Ishikawa (cell line): ENCODE data around the gene SMIM7.

Experiments
- CEBPB ChIP-seq: IDR thresholded peaks from 2 replicates; pipeline ENCODE4 v1.6.1; 2012
- CREB1 ChIP-seq: IDR thresholded peaks from 2 replicates; pipeline ENCODE4 v1.6.1; 2012; ENCODE audit warnings: low read depth
- EGR1 ChIP-seq: IDR thresholded peaks from 2 replicates; pipeline ENCODE4 v1.6.1; 2012
- EP300 ChIP-seq: IDR thresholded peaks from 2 replicates; pipeline ENCODE4 v1.6.1; 2012; ENCODE audit warnings: borderline replicate concordance
- FOXM1 ChIP-seq: IDR thresholded peaks from 2 replicates; pipeline ENCODE4 v1.6.1; 2012; ENCODE audit warnings: low read depth, borderline replicate concordance
- NFIC ChIP-seq: IDR thresholded peaks from 2 replicates; pipeline ENCODE4 v1.6.1; 2012
- RAD21 ChIP-seq: IDR thresholded peaks from 2 replicates; pipeline ENCODE4 v1.6.1; 2012; ENCODE audit warnings: low read depth
- TAF1 ChIP-seq: IDR thresholded peaks from 2 replicates; pipeline ENCODE4 v1.6.1; 2012; ENCODE audit warnings: low read depth, mild to moderate bottlenecking
- TCF12 ChIP-seq: IDR thresholded peaks from 2 replicates; pipeline ENCODE4 v1.6.1; 2012; ENCODE audit warnings: low read depth
- TEAD4 ChIP-seq: IDR thresholded peaks from 2 replicates; pipeline ENCODE4 v1.6.1; 2012
- YY1 ChIP-seq: IDR thresholded peaks from 2 replicates; pipeline ENCODE4 v1.6.1; 2012; ENCODE audit warnings: low read depth
- ZBTB7A ChIP-seq: IDR thresholded peaks from 2 replicates; pipeline ENCODE4 v1.6.1; 2012; ENCODE audit warnings: low read depth
- TF ChIP-seq, protein P1 (sequence below): IDR thresholded peaks from 2 replicates; pipeline ENCODE4 v1.6.1; 2012; ENCODE audit warnings: low read depth, mild to moderate bottlenecking
- TF ChIP-seq, protein P2 (sequence below): IDR thresholded peaks from 2 replicates; pipeline ENCODE4 v1.6.1; 2012
- TF ChIP-seq, protein P3 (sequence below): IDR thresholded peaks from 2 replicates; pipeline ENCODE4 v1.6.1; 2012

The SMIM7 gene

DNA sequence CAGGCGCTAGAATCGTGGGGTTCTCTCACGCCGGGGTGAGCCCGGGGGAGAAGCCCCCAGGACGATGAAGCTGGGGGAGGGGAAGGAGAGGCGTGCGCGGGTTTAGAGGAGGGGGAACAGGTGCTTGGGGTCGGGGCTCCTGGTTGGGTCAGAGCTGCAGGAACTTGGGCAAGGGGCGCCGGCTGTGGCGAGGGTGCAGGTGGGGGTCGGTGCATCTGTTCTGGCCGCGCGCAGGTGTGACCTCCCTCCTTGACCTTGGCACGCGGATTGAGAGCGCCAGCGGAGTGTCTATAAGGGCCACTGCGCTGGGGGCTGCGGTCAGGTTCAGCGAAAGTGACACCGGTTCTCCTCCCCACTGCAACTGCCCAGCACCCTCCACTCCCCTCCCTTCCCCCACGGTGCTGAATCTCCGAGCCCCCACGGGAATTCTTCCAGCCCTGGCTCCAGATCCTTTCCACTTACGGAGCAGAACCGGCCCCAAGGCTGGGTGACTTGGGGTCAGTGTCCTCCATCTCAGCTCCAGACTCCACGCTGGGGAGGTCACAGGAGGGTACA lies 1.6 kb upstream of the SMIM7 start:
- TF ChIP-seq CREB1 = no peak
- no peak for TF ChIP-seq TEAD4
- TF ChIP-seq, protein P1, sequence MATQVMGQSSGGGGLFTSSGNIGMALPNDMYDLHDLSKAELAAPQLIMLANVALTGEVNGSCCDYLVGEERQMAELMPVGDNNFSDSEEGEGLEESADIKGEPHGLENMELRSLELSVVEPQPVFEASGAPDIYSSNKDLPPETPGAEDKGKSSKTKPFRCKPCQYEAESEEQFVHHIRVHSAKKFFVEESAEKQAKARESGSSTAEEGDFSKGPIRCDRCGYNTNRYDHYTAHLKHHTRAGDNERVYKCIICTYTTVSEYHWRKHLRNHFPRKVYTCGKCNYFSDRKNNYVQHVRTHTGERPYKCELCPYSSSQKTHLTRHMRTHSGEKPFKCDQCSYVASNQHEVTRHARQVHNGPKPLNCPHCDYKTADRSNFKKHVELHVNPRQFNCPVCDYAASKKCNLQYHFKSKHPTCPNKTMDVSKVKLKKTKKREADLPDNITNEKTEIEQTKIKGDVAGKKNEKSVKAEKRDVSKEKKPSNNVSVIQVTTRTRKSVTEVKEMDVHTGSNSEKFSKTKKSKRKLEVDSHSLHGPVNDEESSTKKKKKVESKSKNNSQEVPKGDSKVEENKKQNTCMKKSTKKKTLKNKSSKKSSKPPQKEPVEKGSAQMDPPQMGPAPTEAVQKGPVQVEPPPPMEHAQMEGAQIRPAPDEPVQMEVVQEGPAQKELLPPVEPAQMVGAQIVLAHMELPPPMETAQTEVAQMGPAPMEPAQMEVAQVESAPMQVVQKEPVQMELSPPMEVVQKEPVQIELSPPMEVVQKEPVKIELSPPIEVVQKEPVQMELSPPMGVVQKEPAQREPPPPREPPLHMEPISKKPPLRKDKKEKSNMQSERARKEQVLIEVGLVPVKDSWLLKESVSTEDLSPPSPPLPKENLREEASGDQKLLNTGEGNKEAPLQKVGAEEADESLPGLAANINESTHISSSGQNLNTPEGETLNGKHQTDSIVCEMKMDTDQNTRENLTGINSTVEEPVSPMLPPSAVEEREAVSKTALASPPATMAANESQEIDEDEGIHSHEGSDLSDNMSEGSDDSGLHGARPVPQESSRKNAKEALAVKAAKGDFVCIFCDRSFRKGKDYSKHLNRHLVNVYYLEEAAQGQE = no peak
- TF ChIP-seq EGR1 = no peak
- TF ChIP-seq EP300 = no peak
- no peak for TF ChIP-seq FOXM1
- no peak for TF ChIP-seq ZBTB7A

DNA sequence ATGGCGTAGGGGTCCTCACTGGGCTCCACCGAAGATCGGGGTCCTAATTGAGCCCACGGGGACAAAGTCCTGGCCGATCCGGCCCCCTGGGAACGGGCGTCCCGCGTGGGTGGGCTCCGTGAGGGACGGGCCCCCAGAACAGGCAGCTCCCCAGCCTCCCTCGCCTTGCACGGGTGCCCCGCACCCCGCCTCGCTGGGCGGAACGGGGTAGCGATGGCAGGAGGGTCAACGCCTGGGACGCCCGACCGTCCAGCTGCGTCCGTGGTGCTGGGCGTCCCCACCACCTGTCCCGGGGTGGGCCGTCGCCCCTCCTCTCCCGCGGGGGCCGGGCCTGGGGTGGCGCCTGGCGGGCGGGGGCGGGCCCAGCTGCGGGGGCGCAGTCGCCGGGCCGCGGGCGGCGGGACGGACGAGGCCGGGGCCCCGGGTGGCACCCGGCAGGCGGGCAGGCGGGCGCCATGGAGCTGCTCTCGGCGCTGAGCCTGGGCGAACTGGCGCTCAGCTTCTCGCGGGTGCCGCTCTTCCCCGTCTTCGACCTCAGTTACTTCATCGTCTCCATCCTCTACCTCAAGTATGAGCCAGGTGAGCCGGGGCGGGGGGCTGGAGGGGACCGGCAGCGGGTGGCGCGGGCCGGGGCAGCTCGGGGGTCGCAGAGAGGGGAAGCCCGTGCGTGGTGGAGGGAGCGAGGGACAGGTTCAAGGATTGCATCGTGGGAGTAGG lies 977 bp upstream of the SMIM7 start, which contains the start of gene TMEM38A:
Gene TMEM38A, plus strand, starts transcription at position 377 of the 717 bp plus-strand sequence. Its CDS starts 79 bp downstream, at position 456.
- 0 out of 2 replicates have a peak, but pooled peaks have one; percentile 3 for TF ChIP-seq TEAD4
- TF ChIP-seq TAF1 = 0 out of 2 replicates have a peak, but pooled peaks have one; percentile 41
- peak; percentile 52; the same call in 1 of the 2 replicates for TF ChIP-seq EGR1
- TF ChIP-seq EP300 = no peak

DNA sequence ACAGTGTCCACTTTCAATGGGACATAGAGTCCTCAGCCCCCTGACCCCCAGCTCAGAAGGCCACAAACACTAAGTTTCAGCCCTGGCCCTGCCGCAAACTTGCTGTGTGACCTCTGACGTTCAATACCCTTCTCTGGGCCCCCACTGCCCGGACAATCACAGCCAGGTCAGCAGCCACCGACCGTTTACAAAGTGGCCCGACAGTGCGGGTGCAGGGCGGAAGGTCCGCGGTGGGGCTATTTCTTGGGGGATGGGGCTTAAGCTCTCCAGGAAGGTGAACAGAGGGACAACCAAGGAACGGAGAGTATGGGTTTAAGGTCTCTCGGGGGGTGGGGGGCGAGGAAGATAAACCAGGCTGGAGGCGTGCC lies 496 bp downstream of the SMIM7 start:
- TF ChIP-seq TEAD4 (no peak), FOXM1 (no peak), ZBTB7A (no peak; the same call in 1 of the 2 replicates), NFIC (no peak), EP300 (no peak), YY1 (no peak), TCF12 (no peak)
- TF ChIP-seq, protein P1 = no peak
- TF ChIP-seq, protein P2, sequence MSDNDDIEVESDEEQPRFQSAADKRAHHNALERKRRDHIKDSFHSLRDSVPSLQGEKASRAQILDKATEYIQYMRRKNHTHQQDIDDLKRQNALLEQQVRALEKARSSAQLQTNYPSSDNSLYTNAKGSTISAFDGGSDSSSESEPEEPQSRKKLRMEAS = no peak

DNA sequence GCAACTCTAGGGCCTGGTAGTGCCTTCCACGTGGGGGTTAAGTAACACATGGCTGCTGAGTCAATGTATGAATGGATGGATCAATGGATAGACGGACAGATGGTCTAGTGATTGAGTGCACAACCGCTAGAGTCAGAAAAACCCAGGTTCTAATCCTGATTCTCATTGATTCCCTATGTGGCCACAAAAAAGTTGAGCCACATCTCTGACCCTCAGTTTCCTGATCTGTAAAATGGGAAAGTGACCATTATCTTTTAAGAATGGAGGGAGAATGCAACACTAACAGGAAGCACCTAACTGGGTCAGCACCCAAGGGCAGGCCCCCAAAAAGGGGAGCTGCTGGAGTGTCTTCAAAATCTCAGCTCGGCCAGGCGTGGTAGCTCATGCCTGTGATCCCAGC lies 2.6 kb downstream of the SMIM7 start:
- TF ChIP-seq TAF1 = no peak
- no peak for TF ChIP-seq YY1
- TF ChIP-seq, protein P3, sequence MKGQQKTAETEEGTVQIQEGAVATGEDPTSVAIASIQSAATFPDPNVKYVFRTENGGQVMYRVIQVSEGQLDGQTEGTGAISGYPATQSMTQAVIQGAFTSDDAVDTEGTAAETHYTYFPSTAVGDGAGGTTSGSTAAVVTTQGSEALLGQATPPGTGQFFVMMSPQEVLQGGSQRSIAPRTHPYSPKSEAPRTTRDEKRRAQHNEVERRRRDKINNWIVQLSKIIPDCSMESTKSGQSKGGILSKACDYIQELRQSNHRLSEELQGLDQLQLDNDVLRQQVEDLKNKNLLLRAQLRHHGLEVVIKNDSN = no peak
- no peak for TF ChIP-seq CEBPB
- no peak for TF ChIP-seq RAD21
- TF ChIP-seq EGR1 = no peak

DNA sequence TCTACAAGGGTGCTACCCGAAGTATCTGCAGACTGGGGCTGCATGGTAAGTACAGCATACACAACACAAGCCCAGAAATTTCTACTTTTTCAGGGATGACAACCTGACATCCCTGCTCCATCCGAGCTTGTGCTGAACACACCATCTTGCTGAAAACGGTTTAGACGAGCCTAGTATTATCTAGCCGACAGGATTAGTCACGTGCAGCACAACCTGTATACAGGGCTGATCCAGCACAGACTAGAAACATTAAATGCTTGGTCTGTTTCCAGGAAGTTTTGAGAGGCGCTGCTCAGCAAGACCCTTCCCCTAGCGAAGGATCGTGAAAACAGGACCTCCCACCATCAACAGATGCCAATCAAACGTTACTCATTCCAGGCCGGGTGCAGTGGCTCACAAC lies 4.2 kb downstream of the SMIM7 start:
- TF ChIP-seq, protein P2 = no peak
- TF ChIP-seq TCF12 (no peak), YY1 (no peak), TAF1 (no peak), CEBPB (no peak), ZBTB7A (no peak), EGR1 (no peak), NFIC (no peak), FOXM1 (no peak), CREB1 (no peak), RAD21 (no peak), TEAD4 (no peak), EP300 (no peak)
- TF ChIP-seq, protein P1 = no peak
- TF ChIP-seq, protein P3 = no peak
